Peyer's patch (tissue), 4 donors: ENCODE measurements around the gene GYS1.

Source experiments
- CTCF ChIP-seq, 6 experiments: fragments of 450-650 bp in 4 of 6; fragments of 200-600 bp in 2 of 6; sonication (generic) in 1 of 6; IDR thresholded peaks; one replicate each; pipeline ENCODE4 v1.5.1; 2017 to 2019; ENCODE audit warnings: antibody characterized with exemption in 6 of 6, mild to moderate bottlenecking in 3 of 6, moderate library complexity in 1 of 6
- POLR2A ChIP-seq, 2 donors: fragments of 450-650 bp; IDR thresholded peaks; one replicate each; pipeline ENCODE4 v1.5.1; 2017; ENCODE audit warnings: antibody characterized with exemption in 2 of 2, mild to moderate bottlenecking in 2 of 2, moderate library complexity in 2 of 2

DNA sequence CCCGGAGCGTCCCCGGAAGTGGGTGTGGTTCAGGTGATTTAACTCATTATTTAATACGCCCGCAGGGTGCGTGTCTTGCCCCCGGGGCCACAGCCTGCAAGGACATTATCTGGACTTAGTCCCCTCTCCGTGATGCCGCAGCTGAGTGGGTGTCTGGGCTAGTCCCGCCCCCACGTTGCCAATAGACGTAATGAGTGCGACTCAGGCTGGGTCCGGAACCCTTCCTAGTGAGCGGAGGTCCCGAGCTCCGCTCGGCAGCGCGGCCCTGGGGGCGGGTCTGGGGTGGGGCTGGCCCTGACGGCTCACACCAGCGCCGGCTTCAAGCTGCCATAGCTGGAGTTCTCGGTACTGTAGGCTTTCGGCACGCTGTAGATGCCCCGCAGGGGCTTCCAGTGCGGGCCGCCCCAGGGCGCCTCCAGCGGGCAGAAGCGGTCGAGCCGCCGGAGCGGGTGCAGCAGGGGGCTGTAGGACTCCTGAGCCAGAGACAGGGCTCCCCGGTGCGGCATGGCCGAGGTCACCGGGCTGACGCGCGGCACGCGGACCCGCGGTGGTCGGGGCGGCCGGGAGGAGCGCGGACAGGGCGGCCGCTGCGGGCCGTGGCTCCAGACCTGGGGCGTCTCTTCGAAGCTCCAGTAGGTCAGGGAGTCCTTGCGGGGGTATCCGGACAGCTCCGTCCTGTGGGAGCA is 24.7 kb upstream of the GYS1 start:
- peak; percentile 36 to 55 (median 46) for TF ChIP-seq CTCF (IDR thresholded peaks at IDR 0.05)
- TF ChIP-seq POLR2A (IDR thresholded peaks at IDR 0.05): peak in 1 of 2 donors; percentile 55
